Caco-2 (cell line): ENCODE results near the gene MICAL3. TPM values are rescaled to one million over a fixed set of nuclear protein-coding genes. Genes with fewer than 3 reads are reported as not detected.

ENCODE experiments used
- BruUV-seq: library from RNA; stranded (reverse); fragments of 400-500 nt; replicated peaks from 2 replicates; lab custom pipeline; 2021; lab: Mats Ljungman, UMichigan
- CTCF ChIA-PET: fragments of 300-600 bp; sonication (Branson Sonifier 250); formaldehyde crosslinking; loops from one replicate; lab custom pipeline; 2022; ENCODE audit warnings: antibody characterized with exemption; lab: Charles Lee
- POLR2A ChIA-PET: fragments of 300-600 bp; sonication (Branson Sonifier 250); formaldehyde crosslinking; loops from one replicate; lab custom pipeline; 2022; ENCODE audit warnings: antibody characterized with exemption; lab: Charles Lee
- DNase-seq, 2 experiments: peaks; one replicate each; pipeline versions ENCODE4 v3.0.0 to v3.0.0-alpha.2; 2020 to 2022
- H3K27me3 ChIP-seq: replicated peaks from 2 replicates; pipeline ENCODE4 v1.6.0; 2011; ENCODE audit warnings: low read length; ENCODE audit not compliant: control insufficient read depth, insufficient read depth
- H3K36me3 ChIP-seq: 2 replicates; pipeline ENCODE4 v1.5.1; 2011; ENCODE audit warnings: low read length; ENCODE audit not compliant: control insufficient read depth, insufficient read depth
- H3K4me1 ChIP-seq: fragments of 250-450 bp; sonication (Bioruptor Pico); 2 replicates; pipeline ENCODE4 v1.5.1; 2020; ENCODE audit warnings: mild to moderate bottlenecking
- H3K4me3 ChIP-seq: 2 replicates; pipeline ENCODE4 v1.5.1; 2011; ENCODE audit warnings: low read depth, mild to moderate bottlenecking, control low read depth, low read length
- H3K9me3 ChIP-seq: fragments of 250-450 bp; sonication (Bioruptor Pico); 2 replicates; pipeline ENCODE4 v1.5.1; 2020; ENCODE audit warnings: mild to moderate bottlenecking, moderate library complexity
- H3K27ac Mint-ChIP-seq: one replicate; pipeline ENCODE4 v1.8.0; 2022; ENCODE audit warnings: mixed read lengths; ENCODE audit not compliant: unreplicated experiment
- H3K27me3 Mint-ChIP-seq: one replicate; pipeline ENCODE4 v1.8.0; 2022; ENCODE audit warnings: mixed read lengths; ENCODE audit not compliant: insufficient read depth, unreplicated experiment
- H3K36me3 Mint-ChIP-seq: one replicate; pipeline ENCODE4 v1.8.0; 2022; ENCODE audit warnings: mild to moderate bottlenecking, mixed read lengths; ENCODE audit not compliant: insufficient read depth, unreplicated experiment
- H3K4me1 Mint-ChIP-seq: one replicate; pipeline ENCODE4 v1.8.0; 2022; ENCODE audit warnings: low read depth, mixed read lengths; ENCODE audit not compliant: unreplicated experiment
- H3K4me3 Mint-ChIP-seq: one replicate; pipeline ENCODE4 v1.8.0; 2022; ENCODE audit warnings: mild to moderate bottlenecking, moderate library complexity, mixed read lengths; ENCODE audit not compliant: unreplicated experiment
- H3K9me3 Mint-ChIP-seq: one replicate; pipeline ENCODE4 v1.8.0; 2022; ENCODE audit warnings: mixed read lengths; ENCODE audit not compliant: unreplicated experiment
- intact Hi-C: fragments of 100-400 bp; cut with micrococcal nuclease; formaldehyde crosslinking; loops from one replicate; pipeline ENCODE4 v1.10.0; 2022; ENCODE audit not compliant: unreplicated experiment
- total RNA-seq: library from RNA; stranded (reverse); gene quantifications from 2 replicates; pipeline ENCODE4 v1.2.3, GENCODE V29; 2022
- TF ChIP-seq, protein P1 (sequence below), 2 experiments: fragments of 200-600 bp in 1 of 2; IDR thresholded peaks; 1 replicate in 1 of 2; 2 replicates in 1 of 2; pipeline versions ENCODE4 v1.5.1 to v1.8.0; 2011 to 2022; ENCODE audit warnings: antibody characterized with exemption in 1 of 2, control low read depth in 1 of 2, inconsistent platforms in 1 of 2, low read depth in 1 of 2, low read length in 1 of 2, mild to moderate bottlenecking in 1 of 2, moderate library complexity in 1 of 2; ENCODE audit not compliant: insufficient read depth in 1 of 2, severe bottlenecking in 1 of 2, unreplicated experiment in 1 of 2

The MICAL3 gene
- total RNA-seq, 1 experiment from 2014 or later = 65.6 TPM

GRCh38 chr22:17893900-17894535 is 130.3 kb downstream of the MICAL3 start:
- Mint-ChIP-seq H3K9me3 (no peaks in the 10 kb centered on the region), H3K4me3 (no peak overlapping the region), H3K27me3 (no peaks in the 10 kb centered on the region), H3K36me3 (peaks cover 61% of the 10 kb centered on the region), H3K27ac (peak overlapping the region; percentile 50), H3K4me1 (peaks cover 52% of the 10 kb centered on the region)
- H3K27me3 ChIP-seq = no peaks in the 10 kb centered on the region
- intact Hi-C loops = loop anchor here (10.0 kb wide), 1 partner anchor 111 kb away; no protein-coding TSS in a partner anchor
- ChIA-PET CTCF (no interaction called here), POLR2A (interaction anchor here (0.7 kb wide), 1 partner anchor 23 kb away, joined by 7 read pairs; no protein-coding TSS in a partner anchor)
- peaks cover 2% of the 10 kb centered on the region for H3K36me3 ChIP-seq
- H3K4me3 ChIP-seq = no peak overlapping the region
- peaks cover 63% of the 10 kb centered on the region for H3K4me1 ChIP-seq
- BruUV-seq = no TSS peak
- DNase-seq = no peak
- H3K9me3 ChIP-seq = no peaks in the 10 kb centered on the region
- TF ChIP-seq, protein P1, sequence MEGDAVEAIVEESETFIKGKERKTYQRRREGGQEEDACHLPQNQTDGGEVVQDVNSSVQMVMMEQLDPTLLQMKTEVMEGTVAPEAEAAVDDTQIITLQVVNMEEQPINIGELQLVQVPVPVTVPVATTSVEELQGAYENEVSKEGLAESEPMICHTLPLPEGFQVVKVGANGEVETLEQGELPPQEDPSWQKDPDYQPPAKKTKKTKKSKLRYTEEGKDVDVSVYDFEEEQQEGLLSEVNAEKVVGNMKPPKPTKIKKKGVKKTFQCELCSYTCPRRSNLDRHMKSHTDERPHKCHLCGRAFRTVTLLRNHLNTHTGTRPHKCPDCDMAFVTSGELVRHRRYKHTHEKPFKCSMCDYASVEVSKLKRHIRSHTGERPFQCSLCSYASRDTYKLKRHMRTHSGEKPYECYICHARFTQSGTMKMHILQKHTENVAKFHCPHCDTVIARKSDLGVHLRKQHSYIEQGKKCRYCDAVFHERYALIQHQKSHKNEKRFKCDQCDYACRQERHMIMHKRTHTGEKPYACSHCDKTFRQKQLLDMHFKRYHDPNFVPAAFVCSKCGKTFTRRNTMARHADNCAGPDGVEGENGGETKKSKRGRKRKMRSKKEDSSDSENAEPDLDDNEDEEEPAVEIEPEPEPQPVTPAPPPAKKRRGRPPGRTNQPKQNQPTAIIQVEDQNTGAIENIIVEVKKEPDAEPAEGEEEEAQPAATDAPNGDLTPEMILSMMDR (IDR thresholded peaks at IDR 0.05; ENCODE audit: insufficient read depth in 1 of 2, low read depth in 1 of 2, low read length in 1 of 2, severe bottlenecking in 1 of 2, unreplicated experiment in 1 of 2) = no peak

DNA sequence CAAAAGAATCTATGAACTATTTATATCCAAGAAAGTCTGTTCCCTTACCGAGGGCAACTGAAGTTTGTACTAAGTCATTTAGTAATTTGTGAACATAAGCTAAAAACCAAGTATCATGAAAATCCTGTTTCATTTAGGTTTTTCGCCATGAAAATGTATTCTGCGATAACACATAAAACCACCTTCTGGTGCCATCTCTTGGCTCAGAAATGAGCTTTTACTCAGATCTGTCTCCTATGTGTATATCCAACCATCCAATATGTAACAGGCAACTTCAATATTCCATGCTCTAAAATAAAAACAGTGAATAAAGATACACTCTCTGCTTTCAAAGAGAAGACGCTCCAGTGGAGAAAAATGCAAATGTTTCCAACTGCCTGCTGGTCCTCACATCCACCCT is 132.0 kb downstream of the MICAL3 start:
- intact Hi-C loops = loop anchor here (10.0 kb wide), 1 partner anchor 112 kb away; no protein-coding TSS in a partner anchor
- H3K27me3 Mint-ChIP-seq = no peaks in the 10 kb centered on the region
- BruUV-seq = no TSS peak
- Histone ChIP-seq H3K27me3 (no peaks in the 10 kb centered on the region), H3K36me3 (peaks cover 3% of the 10 kb centered on the region), H3K4me1 (peaks cover 47% of the 10 kb centered on the region), H3K4me3 (no peak overlapping the region), H3K9me3 (no peaks in the 10 kb centered on the region)
- DNase-seq = no peak
- H3K9me3 Mint-ChIP-seq = no peaks in the 10 kb centered on the region
- TF ChIP-seq, protein P1 (IDR thresholded peaks at IDR 0.05; ENCODE audit: insufficient read depth in 1 of 2, low read depth in 1 of 2, low read length in 1 of 2, severe bottlenecking in 1 of 2, unreplicated experiment in 1 of 2) = no peak
- H3K36me3 Mint-ChIP-seq = peaks cover 68% of the 10 kb centered on the region
- CTCF ChIA-PET = interaction anchor here (1.0 to 2.4 kb wide), 3 partner anchors 27 to 184 kb away, joined by 3 to 9 read pairs (median 9); no protein-coding TSS in a partner anchor
- H3K4me1 Mint-ChIP-seq = peaks cover 47% of the 10 kb centered on the region
- no peak overlapping the region for H3K4me3 Mint-ChIP-seq
- H3K27ac Mint-ChIP-seq = no peak overlapping the region
- POLR2A ChIA-PET = interaction anchor here (0.6 kb wide), 2 partner anchors 28 to 258 kb away, joined by 3 to 4 read pairs; partner anchors contain the start of gene USP18

DNA sequence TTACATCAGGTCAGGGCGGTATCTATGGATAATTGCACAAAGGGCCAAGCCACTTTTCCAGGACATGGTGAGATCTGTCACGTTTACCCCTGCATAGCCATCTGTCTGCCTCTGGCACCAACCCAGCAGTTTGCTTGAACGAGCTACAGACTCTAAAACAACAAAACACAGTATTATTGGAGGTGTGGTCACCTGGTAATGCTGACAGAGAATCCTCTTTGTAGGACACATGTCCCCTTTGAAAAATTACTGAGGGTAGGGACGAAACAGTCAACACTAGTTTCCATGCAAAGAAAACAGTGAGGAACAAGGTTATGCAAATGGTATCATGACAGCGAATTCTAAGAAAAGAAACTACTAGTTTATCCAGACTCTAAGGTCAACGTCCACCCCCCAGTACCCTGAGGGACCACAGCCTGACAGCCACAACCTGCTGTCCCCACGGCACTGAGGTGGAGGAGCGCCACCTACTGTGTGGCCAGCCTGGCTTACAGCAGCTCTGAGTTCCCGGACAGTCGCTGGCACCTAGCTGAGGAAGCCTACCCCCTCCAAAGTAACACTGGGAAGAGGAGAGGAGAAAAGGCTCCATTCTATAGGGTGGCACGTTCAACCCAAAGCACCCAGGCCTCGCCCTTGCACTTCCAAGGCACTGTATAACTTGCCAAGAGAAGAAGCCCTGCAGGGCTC is 132.7 kb downstream of the MICAL3 start:
- BruUV-seq = no TSS peak
- TF ChIP-seq, protein P1 (IDR thresholded peaks at IDR 0.05; ENCODE audit: insufficient read depth in 1 of 2, low read depth in 1 of 2, low read length in 1 of 2, severe bottlenecking in 1 of 2, unreplicated experiment in 1 of 2) = peak in 1 of 2 experiments; percentile 66

More for the DNA sequence above, 132.7 kb downstream of the MICAL3 start:
- ChIA-PET CTCF (interaction anchor here (1.0 to 2.4 kb wide), 3 partner anchors 27 to 184 kb away, joined by 3 to 9 read pairs (median 9); no protein-coding TSS in a partner anchor), POLR2A (interaction anchor here (0.6 kb wide), 1 partner anchor 29 kb away, joined by 3 read pairs; no protein-coding TSS in a partner anchor)
- Mint-ChIP-seq H3K27me3 (no peaks in the 10 kb centered on the region), H3K9me3 (no peaks in the 10 kb centered on the region), H3K4me1 (peaks cover 42% of the 10 kb centered on the region), H3K27ac (peak overlapping the region; percentile 88), H3K36me3 (peaks cover 72% of the 10 kb centered on the region), H3K4me3 (no peak overlapping the region)
- Histone ChIP-seq H3K9me3 (no peaks in the 10 kb centered on the region), H3K4me1 (peaks cover 39% of the 10 kb centered on the region), H3K27me3 (no peaks in the 10 kb centered on the region), H3K36me3 (peaks cover 3% of the 10 kb centered on the region), H3K4me3 (no peak overlapping the region)
- peak; percentile 54 to 57 for DNase-seq
- intact Hi-C loops = loop anchor here (10.0 kb wide), 1 partner anchor 113 kb away; no protein-coding TSS in a partner anchor
